Hematopoietic multipotent progenitor cell (in vitro differentiated cells): ENCODE results near the gene ARFGAP3. TPM values are rescaled to one million over a fixed set of nuclear protein-coding genes. Genes with fewer than 3 reads are reported as not detected.

Experiments
- DNase-seq, 3 donors: peaks; one replicate each; pipeline ENCODE4 v3.0.0-alpha.2; 2011 to 2015; ENCODE audit warnings: low read depth in 2 of 3, low spot score in 2 of 3
- total RNA-seq: library from RNA; depleted of rRNA; stranded (reverse); fragments of >200 nt; gene quantifications from one replicate; pipeline ENCODE4 v1.2.3, GENCODE V29; 2012

The ARFGAP3 gene
- total RNA-seq, 1 donor, result 50.1 TPM

GRCh38 chr22:42829302-42829701, 27.8 kb downstream of the ARFGAP3 start:
- no peak for DNase-seq

- DNase-seq, result no peak
Observed at GRCh38 chr22:42825796-42826195, 31.3 kb downstream of the ARFGAP3 start.

- DNase-seq, result no peak
Observed at GRCh38 chr22:42821386-42821785, 35.7 kb downstream of the ARFGAP3 start.

- peak in 2 of 3 donors; percentile 50 to 57 for DNase-seq
Observed at GRCh38 chr22:42820045-42820763, 36.9 kb downstream of the ARFGAP3 start.

- no peak for DNase-seq
Observed at GRCh38 chr22:42819412-42820044, 37.5 kb downstream of the ARFGAP3 start.

- DNase-seq, result no peak
Observed at GRCh38 chr22:42817556-42817955, 39.5 kb downstream of the ARFGAP3 start.

- DNase-seq, result no peak
Observed at GRCh38 chr22:42816336-42816735, 40.7 kb downstream of the ARFGAP3 start.

- no peak for DNase-seq
Observed at GRCh38 chr22:42814616-42815015, 42.5 kb downstream of the ARFGAP3 start.

- peak in 2 of 3 donors; percentile 36 to 75 for DNase-seq
Observed at GRCh38 chr22:42814215-42814614, 42.9 kb downstream of the ARFGAP3 start.

- no peak for DNase-seq
Observed at GRCh38 chr22:42813501-42813900, 43.6 kb downstream of the ARFGAP3 start.

- no peak for DNase-seq
Observed at GRCh38 chr22:42811459-42811858, 45.6 kb downstream of the ARFGAP3 start.

- no peak for DNase-seq
Observed at GRCh38 chr22:42808521-42808920, 48.6 kb downstream of the ARFGAP3 start.

- DNase-seq, result no peak
Observed at GRCh38 chr22:42807185-42807584, 49.9 kb downstream of the ARFGAP3 start.

- DNase-seq, result no peak
Observed at GRCh38 chr22:42805998-42806830, 50.9 kb downstream of the ARFGAP3 start.

- DNase-seq, result no peak
Observed at GRCh38 chr22:42805016-42805997, 51.8 kb downstream of the ARFGAP3 start.

- no peak for DNase-seq
Observed at GRCh38 chr22:42803389-42803788, 53.7 kb downstream of the ARFGAP3 start.

- no peak for DNase-seq
Observed at GRCh38 chr22:42801252-42802080, 55.6 kb downstream of the ARFGAP3 start.

GRCh38 chr22:42800451-42801251, 56.4 kb downstream of the ARFGAP3 start:
- no peak for DNase-seq
